Calu3 (cell line): ENCODE results near the gene CDT1. TPM values are rescaled to one million over a fixed set of nuclear protein-coding genes. Genes with fewer than 3 reads are reported as not detected.

Experiments used
- BruUV-seq: library from RNA; stranded (reverse); fragments of 400-500 nt; replicated peaks from 2 replicates; lab custom pipeline; 2021; lab: Mats Ljungman, UMichigan
- CTCF ChIA-PET: fragments of 300-600 bp; sonication (Branson Sonifier 250); formaldehyde crosslinking; loops from one replicate; lab custom pipeline; 2022; ENCODE audit warnings: antibody characterized with exemption; lab: Charles Lee
- DNase-seq: peaks from one replicate; pipeline ENCODE4 v3.0.0; 2022
- H3K27ac Mint-ChIP-seq: one replicate; pipeline ENCODE4 v1.8.0; 2022; ENCODE audit warnings: mixed read lengths; ENCODE audit not compliant: unreplicated experiment
- H3K27me3 Mint-ChIP-seq: one replicate; pipeline ENCODE4 v1.8.0; 2022; ENCODE audit warnings: mixed read lengths; ENCODE audit not compliant: unreplicated experiment
- H3K36me3 Mint-ChIP-seq: one replicate; pipeline ENCODE4 v1.8.0; 2022; ENCODE audit warnings: mild to moderate bottlenecking, moderate library complexity, mixed read lengths; ENCODE audit not compliant: insufficient read depth, unreplicated experiment
- H3K4me1 Mint-ChIP-seq: one replicate; pipeline ENCODE4 v1.8.0; 2022; ENCODE audit warnings: mild to moderate bottlenecking, low read depth, mixed read lengths; ENCODE audit not compliant: unreplicated experiment
- H3K4me3 Mint-ChIP-seq: one replicate; pipeline ENCODE4 v1.8.0; 2022; ENCODE audit warnings: mild to moderate bottlenecking, low read depth, moderate library complexity, mixed read lengths; ENCODE audit not compliant: unreplicated experiment
- H3K9me3 Mint-ChIP-seq: one replicate; pipeline ENCODE4 v1.8.0; 2022; ENCODE audit warnings: low read depth, mixed read lengths; ENCODE audit not compliant: unreplicated experiment
- intact Hi-C: fragments of 100-400 bp; cut with micrococcal nuclease; formaldehyde crosslinking; loops from one replicate; pipeline ENCODE4 v1.10.0; 2022; ENCODE audit not compliant: unreplicated experiment
- total RNA-seq: library from RNA; stranded (reverse); gene quantifications from 2 replicates; pipeline ENCODE4 v1.2.3, GENCODE V29; 2022
- TF ChIP-seq, protein P1 (sequence below): fragments of 200-600 bp; IDR thresholded peaks from one replicate; pipeline ENCODE4 v1.8.0; 2022; ENCODE audit warnings: antibody characterized with exemption; ENCODE audit not compliant: unreplicated experiment

The CDT1 gene
- total RNA-seq, 1 experiment from 2014 or later = 74.8 TPM

GRCh38 chr16:88792078-88792550, 11.5 kb upstream of the CDT1 start:
- H3K36me3 Mint-ChIP-seq = no peaks in the 10 kb centered on the region
- H3K27me3 Mint-ChIP-seq = peaks cover 20% of the 10 kb centered on the region
- no peak overlapping the region for H3K4me3 Mint-ChIP-seq
- TF ChIP-seq, protein P1, sequence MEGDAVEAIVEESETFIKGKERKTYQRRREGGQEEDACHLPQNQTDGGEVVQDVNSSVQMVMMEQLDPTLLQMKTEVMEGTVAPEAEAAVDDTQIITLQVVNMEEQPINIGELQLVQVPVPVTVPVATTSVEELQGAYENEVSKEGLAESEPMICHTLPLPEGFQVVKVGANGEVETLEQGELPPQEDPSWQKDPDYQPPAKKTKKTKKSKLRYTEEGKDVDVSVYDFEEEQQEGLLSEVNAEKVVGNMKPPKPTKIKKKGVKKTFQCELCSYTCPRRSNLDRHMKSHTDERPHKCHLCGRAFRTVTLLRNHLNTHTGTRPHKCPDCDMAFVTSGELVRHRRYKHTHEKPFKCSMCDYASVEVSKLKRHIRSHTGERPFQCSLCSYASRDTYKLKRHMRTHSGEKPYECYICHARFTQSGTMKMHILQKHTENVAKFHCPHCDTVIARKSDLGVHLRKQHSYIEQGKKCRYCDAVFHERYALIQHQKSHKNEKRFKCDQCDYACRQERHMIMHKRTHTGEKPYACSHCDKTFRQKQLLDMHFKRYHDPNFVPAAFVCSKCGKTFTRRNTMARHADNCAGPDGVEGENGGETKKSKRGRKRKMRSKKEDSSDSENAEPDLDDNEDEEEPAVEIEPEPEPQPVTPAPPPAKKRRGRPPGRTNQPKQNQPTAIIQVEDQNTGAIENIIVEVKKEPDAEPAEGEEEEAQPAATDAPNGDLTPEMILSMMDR = no peak
- no TSS peak for BruUV-seq
- DNase-seq = no peak
- H3K9me3 Mint-ChIP-seq = no peaks in the 10 kb centered on the region
- H3K27ac Mint-ChIP-seq = no peak overlapping the region
- intact Hi-C loops = no loop called here
- CTCF ChIA-PET = interaction anchor here (1.3 to 1.6 kb wide), 2 partner anchors 19 to 55 kb away, joined by 3 to 4 read pairs; partner anchors contain the start of gene APRT
- no peaks in the 10 kb centered on the region for H3K4me1 Mint-ChIP-seq

GRCh38 chr16:88792668-88793250, 10.8 kb upstream of the CDT1 start:
- peaks cover 20% of the 10 kb centered on the region for H3K27me3 Mint-ChIP-seq
- no peak for DNase-seq
- no peaks in the 10 kb centered on the region for H3K4me1 Mint-ChIP-seq
- CTCF ChIA-PET = interaction anchor here (1.3 to 1.6 kb wide), 2 partner anchors 19 to 55 kb away, joined by 3 to 4 read pairs; partner anchors contain the start of gene APRT
- no TSS peak for BruUV-seq
- H3K4me3 Mint-ChIP-seq = no peak overlapping the region
- H3K9me3 Mint-ChIP-seq = no peaks in the 10 kb centered on the region
- intact Hi-C loops = no loop called here
- H3K27ac Mint-ChIP-seq = no peak overlapping the region
- TF ChIP-seq, protein P1 = no peak
- no peaks in the 10 kb centered on the region for H3K36me3 Mint-ChIP-seq

DNA sequence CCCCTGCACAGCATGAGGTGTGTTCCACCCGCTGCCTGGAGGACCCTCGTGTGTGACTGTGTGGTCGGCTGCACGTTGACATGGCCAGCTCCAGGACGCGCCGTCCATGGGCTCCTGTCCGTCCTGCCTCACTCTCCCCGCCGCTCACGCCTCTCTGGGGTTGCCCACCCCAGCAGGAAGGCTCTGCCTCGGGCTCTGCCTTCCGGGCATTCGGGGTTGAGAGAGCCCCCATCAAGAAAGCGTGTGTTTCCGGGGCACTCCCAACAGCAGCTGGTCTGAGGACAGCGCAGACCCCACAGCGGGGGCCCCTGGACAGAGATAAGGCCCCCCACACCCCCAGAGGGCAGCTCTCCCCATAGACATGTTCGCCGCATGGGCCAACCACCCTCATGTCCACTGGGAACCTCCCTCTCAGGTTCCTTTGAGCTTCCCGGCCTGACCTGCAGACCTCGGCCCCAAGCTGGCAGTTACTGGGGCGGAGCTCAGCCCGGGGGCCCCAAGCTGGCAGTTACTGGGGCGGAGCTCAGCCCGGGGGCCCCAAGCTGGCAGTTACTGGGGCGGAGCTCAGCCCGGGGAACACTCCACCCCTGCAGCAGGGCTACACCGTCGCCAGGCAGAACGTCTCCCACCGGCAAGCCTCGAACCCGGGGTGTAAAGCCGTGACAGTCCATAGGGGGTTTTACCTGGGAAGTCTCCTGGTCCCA, 10.2 kb upstream of the CDT1 start:
- BruUV-seq = no TSS peak
- H3K9me3 Mint-ChIP-seq = no peaks in the 10 kb centered on the region
- peaks cover 20% of the 10 kb centered on the region for H3K27me3 Mint-ChIP-seq
- intact Hi-C loops = no loop called here
- no peak for DNase-seq
- H3K4me3 Mint-ChIP-seq = no peak overlapping the region
- TF ChIP-seq, protein P1 = no peak
- H3K4me1 Mint-ChIP-seq = no peaks in the 10 kb centered on the region
- no peak overlapping the region for H3K27ac Mint-ChIP-seq
- no peaks in the 10 kb centered on the region for H3K36me3 Mint-ChIP-seq
- CTCF ChIA-PET = interaction anchor here (1.3 to 1.9 kb wide), 3 partner anchors 9 to 56 kb away, joined by 3 to 4 read pairs (median 4); partner anchors contain the start of gene APRT

DNA sequence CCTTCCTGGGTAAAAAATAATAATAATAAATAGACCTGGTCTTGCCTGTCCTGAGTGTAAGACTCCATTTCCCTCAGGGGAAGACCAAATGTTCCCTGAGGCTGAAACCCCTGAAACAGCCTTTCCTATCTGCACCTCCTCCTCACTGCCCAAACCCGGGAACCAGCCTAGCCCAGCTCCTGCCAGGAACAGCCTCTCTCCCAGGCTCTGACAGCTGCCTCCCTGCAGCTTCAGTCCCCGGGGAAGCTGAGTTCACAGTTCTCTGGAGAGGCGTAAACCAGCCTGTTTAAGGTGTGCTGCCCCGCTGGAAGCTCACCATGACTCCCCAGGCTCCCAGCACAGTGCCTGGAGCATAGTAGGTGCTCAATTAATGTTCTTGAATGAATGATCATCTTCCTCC, 7.3 kb upstream of the CDT1 start:
- no peak for DNase-seq
- BruUV-seq = no TSS peak
- intact Hi-C loops = no loop called here
- CTCF ChIA-PET = no interaction called here
- H3K4me3 Mint-ChIP-seq = no peak overlapping the region
- no peak overlapping the region for H3K27ac Mint-ChIP-seq
- no peaks in the 10 kb centered on the region for H3K36me3 Mint-ChIP-seq
- TF ChIP-seq, protein P1 = no peak
- peaks cover 20% of the 10 kb centered on the region for H3K27me3 Mint-ChIP-seq
- no peaks in the 10 kb centered on the region for H3K9me3 Mint-ChIP-seq
- H3K4me1 Mint-ChIP-seq = no peaks in the 10 kb centered on the region
